Gastrocnemius medialis (tissue), 4 donors: ENCODE results near the gene TUBB3. TPM values are rescaled to one million over a fixed set of nuclear protein-coding genes. Genes with fewer than 3 reads are reported as not detected.

ENCODE experiments used
- ATAC-seq, 2 donors: fragments of 150-250 bp; one replicate each; pipeline ENCODE4 v1.9.1; 2016
- DNase-seq, 2 donors: peaks; one replicate each; pipeline ENCODE4 v3.0.0-alpha.2; 2019
- H3K27ac ChIP-seq, 4 donors: fragments of 200-600 bp; sonication (generic); 1 replicate in 1 of 4; 2 replicates in 3 of 4; pipeline ENCODE4 v1.5.1; 2016 to 2018; ENCODE audit warnings: mild to moderate bottlenecking in 2 of 4, moderate library complexity in 1 of 4
- H3K27me3 ChIP-seq, 3 donors: fragments of 200-600 bp; sonication (generic) in 2 of 3; 1 replicate in 1 of 3; 2 replicates in 2 of 3; pipeline versions ENCODE4 v1.5.1 to v1.6.0; 2016 to 2019; ENCODE audit warnings: mild to moderate bottlenecking in 1 of 3, moderate library complexity in 1 of 3
- H3K36me3 ChIP-seq, 2 donors: fragments of 200-600 bp; sonication (generic) in 1 of 2; one replicate each; pipeline ENCODE4 v1.5.1; 2017 to 2018
- H3K4me1 ChIP-seq, 2 donors: fragments of 200-600 bp; sonication (generic) in 1 of 2; one replicate each; pipeline ENCODE4 v1.5.1; 2016 to 2017; ENCODE audit warnings: mild to moderate bottlenecking in 2 of 2
- H3K4me3 ChIP-seq, 4 donors: fragments of 200-600 bp; sonication (generic) in 3 of 4; 1 replicate in 1 of 4; 2 replicates in 3 of 4; pipeline ENCODE4 v1.5.1; 2016 to 2019; ENCODE audit warnings: mild to moderate bottlenecking in 2 of 4
- H3K9me3 ChIP-seq, 3 donors: fragments of 200-600 bp; sonication (generic) in 2 of 3; 1 replicate in 1 of 3; 2 replicates in 2 of 3; pipeline ENCODE4 v1.5.1; 2016 to 2019
- POLR2A ChIP-seq, 2 donors: fragments of 450-650 bp; IDR thresholded peaks; one replicate each; pipeline ENCODE4 v1.6.1; 2017; ENCODE audit warnings: antibody characterized with exemption in 2 of 2, mild to moderate bottlenecking in 2 of 2, moderate library complexity in 2 of 2
- in situ Hi-C, 4 donors: fragments of 200-750 bp; cut with MboI; loops; one replicate each; pipeline versions ENCODE4 v1.15.0 to v1.8.0; 2017; ENCODE audit warnings: low sequenced_read_pairs in 4 of 4
- intact Hi-C: fragments of 100-400 bp; cut with DNase I; formaldehyde crosslinking; loops from one replicate; pipeline ENCODE4 v1.15.1; 2023; ENCODE audit warnings: low total_unique reads
- total RNA-seq, 4 donors: library from RNA; depleted of rRNA; stranded (reverse); fragments of >200 nt; gene quantifications; one replicate each; pipeline versions ENCODE4 v1.1.0 to v1.2.3, GENCODE V29; 2016
- TF ChIP-seq, protein P1 (sequence below), 5 experiments: fragments of 450-650 bp in 3 of 5; fragments of 200-600 bp in 2 of 5; sonication (generic) in 2 of 5; IDR thresholded peaks in 4 of 5; conservative IDR thresholded peaks in 1 of 5; 1 replicate in 4 of 5; 2 replicates in 1 of 5; pipeline ENCODE4 v1.5.1; 2016 to 2019; ENCODE audit warnings: antibody characterized with exemption in 5 of 5, mild to moderate bottlenecking in 3 of 5, moderate library complexity in 3 of 5

Gene TUBB3
- total RNA-seq, 4 donors from 2014 or later: 1.1 TPM; not detected in 3

DNA sequence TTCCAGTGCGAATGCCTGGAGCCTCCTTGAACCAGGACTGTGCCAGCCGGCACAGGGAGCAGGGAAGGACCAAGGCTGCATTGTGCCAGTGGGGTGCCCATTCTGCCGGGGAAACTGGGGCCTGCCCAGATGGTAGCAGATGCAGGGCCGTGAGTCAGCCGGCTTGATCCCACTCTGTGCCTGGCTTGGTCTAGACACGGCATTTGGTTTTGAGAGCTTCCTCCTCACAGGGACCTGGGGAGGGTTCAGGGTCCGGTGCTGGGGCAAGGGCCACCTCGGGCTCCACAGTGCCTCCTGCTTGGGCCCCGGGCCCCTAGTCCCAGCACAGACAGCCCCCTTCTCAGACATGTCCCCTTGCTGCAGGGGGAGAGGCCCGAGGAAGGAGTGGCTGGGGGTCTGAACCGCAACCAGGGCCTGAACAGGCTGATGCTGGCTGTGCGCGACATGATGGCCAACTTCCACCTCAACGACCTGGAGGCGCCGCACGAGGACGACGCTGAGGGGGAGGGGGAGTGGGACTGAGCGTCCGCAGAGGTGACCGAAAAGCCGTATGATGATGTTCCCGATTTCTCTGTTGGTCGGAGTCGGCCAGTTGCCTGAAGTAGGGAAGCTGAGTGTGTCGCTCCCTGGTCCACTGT lies 12.3 kb upstream of the TUBB3 start:
- Histone ChIP-seq H3K27me3 (no peaks in the 10 kb centered on the region), H3K4me3 (no peak overlapping the region), H3K27ac (no peak overlapping the region), H3K4me1 (no peaks in the 10 kb centered on the region), H3K9me3 (no peaks in the 10 kb centered on the region), H3K36me3 (peaks cover 0 to 18% of the 10 kb centered on the region in 2 donors)
- intact Hi-C loops: no loop called here
- TF ChIP-seq, protein P1, sequence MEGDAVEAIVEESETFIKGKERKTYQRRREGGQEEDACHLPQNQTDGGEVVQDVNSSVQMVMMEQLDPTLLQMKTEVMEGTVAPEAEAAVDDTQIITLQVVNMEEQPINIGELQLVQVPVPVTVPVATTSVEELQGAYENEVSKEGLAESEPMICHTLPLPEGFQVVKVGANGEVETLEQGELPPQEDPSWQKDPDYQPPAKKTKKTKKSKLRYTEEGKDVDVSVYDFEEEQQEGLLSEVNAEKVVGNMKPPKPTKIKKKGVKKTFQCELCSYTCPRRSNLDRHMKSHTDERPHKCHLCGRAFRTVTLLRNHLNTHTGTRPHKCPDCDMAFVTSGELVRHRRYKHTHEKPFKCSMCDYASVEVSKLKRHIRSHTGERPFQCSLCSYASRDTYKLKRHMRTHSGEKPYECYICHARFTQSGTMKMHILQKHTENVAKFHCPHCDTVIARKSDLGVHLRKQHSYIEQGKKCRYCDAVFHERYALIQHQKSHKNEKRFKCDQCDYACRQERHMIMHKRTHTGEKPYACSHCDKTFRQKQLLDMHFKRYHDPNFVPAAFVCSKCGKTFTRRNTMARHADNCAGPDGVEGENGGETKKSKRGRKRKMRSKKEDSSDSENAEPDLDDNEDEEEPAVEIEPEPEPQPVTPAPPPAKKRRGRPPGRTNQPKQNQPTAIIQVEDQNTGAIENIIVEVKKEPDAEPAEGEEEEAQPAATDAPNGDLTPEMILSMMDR (IDR thresholded peaks at IDR 0.05 in 4 of 5, conservative IDR thresholded peaks at IDR 0.05 in 1 of 5): no peak
- TF ChIP-seq POLR2A (IDR thresholded peaks at IDR 0.05): no peak
- in situ Hi-C loops: no loop called here
- ATAC-seq (no peak), DNase-seq (no peak)

DNA sequence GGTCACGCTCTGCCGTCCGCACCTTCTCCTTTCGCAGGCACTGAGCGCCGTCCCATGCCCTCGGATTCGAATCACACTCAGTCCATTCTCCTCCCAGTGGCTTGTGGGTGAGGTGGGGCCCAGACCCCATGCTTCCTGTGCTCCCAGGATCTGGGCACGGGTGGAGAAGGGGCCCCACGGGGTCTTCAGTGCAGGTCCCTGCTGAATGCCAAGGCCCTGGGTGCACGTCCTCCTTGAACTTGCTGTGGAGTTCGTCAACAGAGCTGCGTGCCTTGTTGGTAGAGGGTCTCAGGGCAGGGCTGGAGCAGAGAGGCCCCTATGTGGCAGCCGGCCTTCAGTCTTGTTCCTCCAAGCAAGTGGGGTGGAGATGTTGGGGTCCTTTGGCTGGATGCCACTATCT lies 11.8 kb upstream of the TUBB3 start:
- no peak overlapping the region for H3K27ac ChIP-seq
- peaks cover 0 to 12% of the 10 kb centered on the region in 2 donors for H3K36me3 ChIP-seq
- in situ Hi-C loops: no loop called here
- H3K27me3 ChIP-seq: no peaks in the 10 kb centered on the region
- H3K9me3 ChIP-seq: no peaks in the 10 kb centered on the region
- H3K4me1 ChIP-seq: no peaks in the 10 kb centered on the region
- DNase-seq: no peak
- no peak for ATAC-seq
- H3K4me3 ChIP-seq: no peak overlapping the region
- TF ChIP-seq POLR2A (IDR thresholded peaks at IDR 0.05): no peak
- TF ChIP-seq, protein P1 (IDR thresholded peaks at IDR 0.05 in 4 of 5, conservative IDR thresholded peaks at IDR 0.05 in 1 of 5): no peak
- intact Hi-C loops: no loop called here

DNA sequence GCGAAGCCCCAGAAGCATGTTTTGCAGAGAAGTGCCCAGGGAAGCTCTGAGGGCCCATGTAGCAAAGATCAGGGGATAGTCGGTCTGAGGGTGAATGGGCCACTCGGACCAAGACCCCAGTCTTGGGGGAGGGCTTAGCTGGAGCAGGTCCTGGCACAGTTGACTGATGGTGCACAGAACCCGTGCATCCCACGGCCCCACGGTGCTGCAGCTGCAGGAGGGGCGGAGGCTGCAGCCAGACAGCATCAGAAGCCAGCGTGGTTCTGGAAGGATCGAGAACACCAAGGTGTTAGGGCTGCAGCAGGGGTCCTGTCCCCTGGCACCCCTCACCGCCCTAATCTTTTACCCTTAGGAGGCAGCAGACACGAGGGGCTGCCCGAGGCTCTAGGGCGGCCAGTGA lies 11.0 kb upstream of the TUBB3 start:
- intact Hi-C loops: no loop called here
- in situ Hi-C loops: no loop called here
- no peaks in the 10 kb centered on the region for H3K4me1 ChIP-seq
- H3K9me3 ChIP-seq: no peaks in the 10 kb centered on the region
- H3K4me3 ChIP-seq: no peak overlapping the region
- ATAC-seq (no peak), DNase-seq (no peak)
- H3K27me3 ChIP-seq: peaks cover 0 to under 1% (median 0%) of the 10 kb centered on the region in 3 donors
- peaks cover 0 to 5% of the 10 kb centered on the region in 2 donors for H3K36me3 ChIP-seq
- no peak for TF ChIP-seq POLR2A (IDR thresholded peaks at IDR 0.05)
- TF ChIP-seq, protein P1 (IDR thresholded peaks at IDR 0.05 in 4 of 5, conservative IDR thresholded peaks at IDR 0.05 in 1 of 5): no peak
- no peak overlapping the region for H3K27ac ChIP-seq

DNA sequence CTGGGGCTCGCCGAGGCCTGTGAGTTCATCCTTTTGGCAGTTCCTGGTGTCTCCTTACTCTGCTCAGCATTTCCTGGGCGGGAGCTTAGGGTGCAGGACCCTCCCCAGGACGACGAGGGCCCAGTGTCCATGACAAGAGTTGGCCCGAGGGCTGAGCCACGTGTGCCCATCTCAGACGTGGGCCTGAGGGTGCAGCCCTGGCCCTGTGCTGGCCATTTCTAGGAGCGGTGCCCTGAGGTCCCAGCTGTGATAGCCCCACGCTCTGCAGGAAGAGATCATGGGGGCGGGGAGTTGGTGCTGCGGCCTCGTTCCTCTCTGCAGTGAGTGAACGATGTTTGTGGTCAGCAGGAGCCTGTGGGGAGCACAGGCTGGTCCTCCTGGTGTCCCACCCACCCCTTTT lies 10.5 kb upstream of the TUBB3 start:
- Histone ChIP-seq H3K9me3 (no peaks in the 10 kb centered on the region), H3K36me3 (peaks cover 0 to 5% of the 10 kb centered on the region in 2 donors), H3K27me3 (peaks cover 0 to 5% (median 0%) of the 10 kb centered on the region in 3 donors), H3K27ac (no peak overlapping the region), H3K4me3 (no peak overlapping the region), H3K4me1 (peaks cover 0 to under 1% of the 10 kb centered on the region in 2 donors)
- DNase-seq (no peak), ATAC-seq (no peak)
- TF ChIP-seq, protein P1 (IDR thresholded peaks at IDR 0.05 in 4 of 5, conservative IDR thresholded peaks at IDR 0.05 in 1 of 5): no peak
- no peak for TF ChIP-seq POLR2A (IDR thresholded peaks at IDR 0.05)
- in situ Hi-C loops: no loop called here
- intact Hi-C loops: no loop called here
